Esophagus muscularis mucosa (tissue), 3 donors: ENCODE results near the gene KCNH1.

Experiments used
- POLR2A ChIP-seq: fragments of 450-650 bp; IDR thresholded peaks from one replicate; pipeline ENCODE4 v1.6.1; 2017; ENCODE audit warnings: antibody characterized with exemption, moderate library complexity, mild to moderate bottlenecking, low read depth
- TF ChIP-seq, protein P1 (sequence below), 3 experiments: fragments of 200-600 bp in 2 of 3; fragments of 450-650 bp in 1 of 3; sonication (generic) in 2 of 3; IDR thresholded peaks; one replicate each; pipeline ENCODE4 v1.5.1; 2017 to 2019; ENCODE audit warnings: antibody characterized with exemption in 3 of 3, mild to moderate bottlenecking in 2 of 3, moderate library complexity in 1 of 3

- TF ChIP-seq POLR2A = no peak
- TF ChIP-seq, protein P1, sequence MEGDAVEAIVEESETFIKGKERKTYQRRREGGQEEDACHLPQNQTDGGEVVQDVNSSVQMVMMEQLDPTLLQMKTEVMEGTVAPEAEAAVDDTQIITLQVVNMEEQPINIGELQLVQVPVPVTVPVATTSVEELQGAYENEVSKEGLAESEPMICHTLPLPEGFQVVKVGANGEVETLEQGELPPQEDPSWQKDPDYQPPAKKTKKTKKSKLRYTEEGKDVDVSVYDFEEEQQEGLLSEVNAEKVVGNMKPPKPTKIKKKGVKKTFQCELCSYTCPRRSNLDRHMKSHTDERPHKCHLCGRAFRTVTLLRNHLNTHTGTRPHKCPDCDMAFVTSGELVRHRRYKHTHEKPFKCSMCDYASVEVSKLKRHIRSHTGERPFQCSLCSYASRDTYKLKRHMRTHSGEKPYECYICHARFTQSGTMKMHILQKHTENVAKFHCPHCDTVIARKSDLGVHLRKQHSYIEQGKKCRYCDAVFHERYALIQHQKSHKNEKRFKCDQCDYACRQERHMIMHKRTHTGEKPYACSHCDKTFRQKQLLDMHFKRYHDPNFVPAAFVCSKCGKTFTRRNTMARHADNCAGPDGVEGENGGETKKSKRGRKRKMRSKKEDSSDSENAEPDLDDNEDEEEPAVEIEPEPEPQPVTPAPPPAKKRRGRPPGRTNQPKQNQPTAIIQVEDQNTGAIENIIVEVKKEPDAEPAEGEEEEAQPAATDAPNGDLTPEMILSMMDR (IDR thresholded peaks at IDR 0.05) = no peak
Observed at GRCh38 chr1:210908791-210909190, 225.2 kb downstream of the KCNH1 start.
